ENCODE results near the gene COPA.

The COPA gene

DNA sequence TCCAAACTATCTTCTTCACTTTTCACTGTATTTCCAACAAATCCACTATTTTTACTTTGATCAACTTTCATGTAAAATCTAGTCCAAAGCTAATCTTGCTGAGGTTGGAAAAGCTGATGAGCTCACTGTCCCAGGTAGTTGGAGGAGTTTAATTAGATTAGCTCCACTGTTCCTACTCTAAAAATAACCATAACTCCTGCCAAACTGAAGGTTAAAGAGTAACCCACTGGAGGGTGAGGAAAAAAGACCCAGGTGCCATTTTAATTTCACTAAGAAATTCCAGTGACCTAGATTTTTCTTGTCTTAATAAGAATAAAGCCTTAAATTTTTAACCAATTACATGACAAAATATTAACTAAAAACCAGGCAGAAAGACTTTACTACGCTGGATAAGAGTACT is 96.0 kb downstream of the COPA start:
- no peak overlapping the region for H3K4me3 ChIP-seq (ENCODE audit: low read length)
- peaks cover 37% of the 10 kb centered on the region for H3K36me3 ChIP-seq (ENCODE audit: insufficient read depth, low read length)
- no peak overlapping the region for H3K27ac ChIP-seq (ENCODE audit: low read depth, low read length)
- H3K9ac ChIP-seq (ENCODE audit: low read depth, low read length): no peak overlapping the region
- H3K9me3 ChIP-seq (ENCODE audit: insufficient read depth, low read depth, low read length): no peaks in the 10 kb centered on the region
- H3K4me1 ChIP-seq (ENCODE audit: insufficient read depth, low read length): no peaks in the 10 kb centered on the region
- no peaks in the 10 kb centered on the region for H3K27me3 ChIP-seq (ENCODE audit: insufficient read depth, low read length)
- 81% methylated on average over 1 of the region's 1 CpG for WGBS

DNA sequence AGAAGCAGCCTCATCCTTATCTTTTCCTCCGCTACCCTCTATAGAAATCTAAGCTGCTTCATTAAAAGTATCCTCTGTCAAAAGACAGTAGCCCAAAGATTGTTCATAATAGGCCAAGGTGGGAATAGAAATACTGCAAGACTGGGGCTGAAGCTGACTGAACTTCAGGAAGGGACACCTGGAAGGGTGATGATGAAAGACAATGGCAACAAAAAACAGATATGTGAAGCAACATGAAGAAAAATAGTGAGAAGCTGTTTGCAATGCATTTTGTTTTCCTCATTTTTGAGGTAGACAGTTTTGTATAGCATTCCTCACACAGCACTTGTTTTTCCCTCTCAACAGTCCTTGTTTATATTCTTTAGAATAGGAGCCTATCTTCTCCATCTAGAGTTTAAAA is 97.6 kb downstream of the COPA start:
- Histone ChIP-seq H3K9me3 (ENCODE audit: insufficient read depth, low read depth, low read length) (no peaks in the 10 kb centered on the region), H3K36me3 (ENCODE audit: insufficient read depth, low read length) (peaks cover 37% of the 10 kb centered on the region), H3K27me3 (ENCODE audit: insufficient read depth, low read length) (no peaks in the 10 kb centered on the region), H3K4me1 (ENCODE audit: insufficient read depth, low read length) (no peaks in the 10 kb centered on the region), H3K4me3 (ENCODE audit: low read length) (no peak overlapping the region), H3K27ac (ENCODE audit: low read depth, low read length) (no peak overlapping the region), H3K9ac (ENCODE audit: low read depth, low read length) (no peak overlapping the region)
- 96% methylated on average over 1 of the region's 1 CpG for WGBS

DNA sequence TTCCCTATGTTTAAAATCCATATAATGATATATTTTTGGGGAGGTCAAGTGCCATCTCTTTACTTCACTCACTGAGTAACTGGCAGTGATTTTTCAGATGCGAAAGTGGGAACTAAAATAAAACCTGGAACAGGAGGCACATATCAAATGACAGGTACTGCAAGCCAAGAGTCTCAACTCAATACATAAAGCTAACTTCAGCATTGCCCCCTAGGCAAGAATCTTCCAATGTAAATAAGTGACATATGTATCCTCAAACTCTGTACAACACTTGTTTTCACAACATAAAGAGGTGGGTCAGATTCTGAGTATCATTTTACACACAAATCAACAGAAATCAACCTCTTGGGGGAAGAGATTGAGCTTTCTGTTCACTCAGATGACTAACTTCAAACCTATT is 98.8 kb downstream of the COPA start:
- Histone ChIP-seq H3K36me3 (ENCODE audit: insufficient read depth, low read length) (peaks cover 48% of the 10 kb centered on the region), H3K9me3 (ENCODE audit: insufficient read depth, low read depth, low read length) (no peaks in the 10 kb centered on the region), H3K27ac (ENCODE audit: low read depth, low read length) (no peak overlapping the region)

DNA sequence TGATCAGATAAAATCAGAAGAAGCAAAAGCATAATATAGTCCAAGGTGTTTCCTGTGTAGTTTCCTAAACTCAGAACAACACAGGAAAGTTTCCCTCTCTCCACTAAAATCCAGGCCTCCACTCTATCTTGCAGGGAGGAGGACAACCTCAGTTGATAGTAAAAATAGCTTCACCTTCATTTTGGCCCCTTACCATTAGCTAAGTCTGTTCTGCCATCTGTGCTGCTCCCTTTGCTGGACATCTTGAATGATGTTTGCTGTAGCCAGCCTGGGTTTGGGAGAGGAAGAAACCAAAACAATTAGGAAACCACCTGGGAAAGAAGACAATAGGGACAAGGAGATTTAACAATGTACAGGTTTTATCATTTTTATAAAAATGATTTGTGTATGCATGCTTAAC is 99.3 kb downstream of the COPA start:
- no peak overlapping the region for H3K4me3 ChIP-seq (ENCODE audit: low read length)
- H3K9ac ChIP-seq (ENCODE audit: low read depth, low read length): no peak overlapping the region
- no peaks in the 10 kb centered on the region for H3K9me3 ChIP-seq (ENCODE audit: insufficient read depth, low read depth, low read length)
- H3K27me3 ChIP-seq (ENCODE audit: insufficient read depth, low read length): no peaks in the 10 kb centered on the region
- H3K36me3 ChIP-seq (ENCODE audit: insufficient read depth, low read length): peaks cover 52% of the 10 kb centered on the region
- no peaks in the 10 kb centered on the region for H3K4me1 ChIP-seq (ENCODE audit: insufficient read depth, low read length)
- H3K27ac ChIP-seq (ENCODE audit: low read depth, low read length): no peak overlapping the region

More for the DNA sequence above, 98.8 kb downstream of the COPA start:
- 100% methylated on average over 1 of the region's 1 CpG for WGBS
- Histone ChIP-seq H3K27me3 (ENCODE audit: insufficient read depth, low read length) (no peaks in the 10 kb centered on the region), H3K4me1 (ENCODE audit: insufficient read depth, low read length) (no peaks in the 10 kb centered on the region), H3K4me3 (ENCODE audit: low read length) (no peak overlapping the region), H3K9ac (ENCODE audit: low read depth, low read length) (no peak overlapping the region)

DNA sequence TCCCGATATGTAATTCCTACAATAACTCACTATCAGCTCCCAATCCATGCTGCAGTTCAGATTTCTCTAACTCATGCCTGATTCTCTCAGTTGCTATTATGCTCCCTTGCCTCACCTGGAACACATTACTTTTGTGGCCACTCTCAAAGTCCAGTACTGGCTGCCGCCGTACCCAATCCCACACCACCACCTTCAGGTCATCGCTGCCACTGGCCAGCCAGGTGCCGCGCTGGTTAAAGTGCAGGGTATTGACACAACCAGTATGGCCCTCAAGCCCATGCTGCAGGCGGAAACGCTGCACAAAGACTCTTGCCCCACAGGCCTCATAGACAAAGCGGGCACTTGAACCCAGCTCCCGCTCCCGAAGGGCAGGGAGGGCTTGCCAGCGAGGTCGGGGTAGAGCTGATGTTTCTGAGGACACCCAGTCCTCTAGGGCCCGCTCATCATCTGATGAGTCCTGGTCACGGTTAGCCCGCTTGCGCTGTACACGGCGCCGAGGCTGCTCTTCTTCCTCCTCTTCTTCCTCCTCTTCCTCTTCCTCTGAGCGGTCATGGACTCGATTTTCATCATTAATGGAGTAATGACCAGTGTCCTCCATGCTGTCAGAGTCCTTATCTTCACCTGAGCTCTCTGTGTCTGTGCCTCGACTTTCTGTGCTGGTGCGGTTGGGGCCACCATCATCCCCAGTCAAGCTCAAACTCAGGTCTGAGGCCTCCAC is 103.3 kb downstream of the COPA start:
- peaks cover 93% of the 10 kb centered on the region for H3K36me3 ChIP-seq (ENCODE audit: insufficient read depth, low read length)
- 98% methylated on average over 24 of the region's 24 CpGs for WGBS
- no peak overlapping the region for H3K27ac ChIP-seq (ENCODE audit: low read depth, low read length)
- no peak overlapping the region for H3K4me3 ChIP-seq (ENCODE audit: low read length)
- no peaks in the 10 kb centered on the region for H3K9me3 ChIP-seq (ENCODE audit: insufficient read depth, low read depth, low read length)
- no peaks in the 10 kb centered on the region for H3K27me3 ChIP-seq (ENCODE audit: insufficient read depth, low read length)
- no peaks in the 10 kb centered on the region for H3K4me1 ChIP-seq (ENCODE audit: insufficient read depth, low read length)
- no peak overlapping the region for H3K9ac ChIP-seq (ENCODE audit: low read depth, low read length)
